ENCODE results near the gene KIFC1.
"Not testable (repeated sequence)": the region's sequence is repeated elsewhere in the genome, so short reads cannot be mapped to it uniquely, and the experiment has no call there.

Gene KIFC1, protein sequence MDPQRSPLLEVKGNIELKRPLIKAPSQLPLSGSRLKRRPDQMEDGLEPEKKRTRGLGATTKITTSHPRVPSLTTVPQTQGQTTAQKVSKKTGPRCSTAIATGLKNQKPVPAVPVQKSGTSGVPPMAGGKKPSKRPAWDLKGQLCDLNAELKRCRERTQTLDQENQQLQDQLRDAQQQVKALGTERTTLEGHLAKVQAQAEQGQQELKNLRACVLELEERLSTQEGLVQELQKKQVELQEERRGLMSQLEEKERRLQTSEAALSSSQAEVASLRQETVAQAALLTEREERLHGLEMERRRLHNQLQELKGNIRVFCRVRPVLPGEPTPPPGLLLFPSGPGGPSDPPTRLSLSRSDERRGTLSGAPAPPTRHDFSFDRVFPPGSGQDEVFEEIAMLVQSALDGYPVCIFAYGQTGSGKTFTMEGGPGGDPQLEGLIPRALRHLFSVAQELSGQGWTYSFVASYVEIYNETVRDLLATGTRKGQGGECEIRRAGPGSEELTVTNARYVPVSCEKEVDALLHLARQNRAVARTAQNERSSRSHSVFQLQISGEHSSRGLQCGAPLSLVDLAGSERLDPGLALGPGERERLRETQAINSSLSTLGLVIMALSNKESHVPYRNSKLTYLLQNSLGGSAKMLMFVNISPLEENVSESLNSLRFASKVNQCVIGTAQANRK

DNA sequence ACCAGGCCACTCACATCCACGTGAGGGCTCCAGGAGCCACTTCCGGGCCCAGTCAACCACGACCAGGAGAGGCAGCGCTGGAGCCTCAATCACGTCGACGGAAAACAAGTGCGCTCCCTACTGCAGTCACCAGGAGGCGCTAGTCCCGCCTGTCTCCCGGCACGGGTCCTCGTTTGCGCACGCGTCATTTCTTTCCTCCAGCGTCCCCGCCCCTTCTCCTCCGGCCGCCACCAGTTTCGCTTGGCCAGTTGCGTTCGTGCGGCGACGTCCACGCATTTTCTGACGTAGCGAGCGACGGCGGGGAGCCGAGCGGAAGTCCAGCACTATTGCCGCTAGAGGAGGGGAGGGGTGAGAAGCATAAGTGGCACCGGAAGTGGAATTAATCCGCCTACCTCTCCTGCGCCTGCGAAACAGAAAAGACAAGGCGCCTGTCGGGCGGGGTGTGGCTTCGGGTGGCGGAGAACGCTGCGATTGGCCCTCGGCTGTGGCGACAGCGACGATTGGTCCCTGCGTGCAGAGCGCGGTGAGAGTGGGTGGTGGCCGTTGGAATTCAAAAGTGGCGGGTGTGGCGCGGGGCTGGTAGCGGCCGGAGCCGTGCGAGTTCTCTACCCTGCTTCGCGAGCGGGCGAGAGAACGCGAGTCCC lies at the start of gene KIFC1:
Gene KIFC1, plus strand, starts transcription at position 546 of the 644 bp plus-strand sequence. CDS start 163 bp downstream, outside the sequence.
- Histone ChIP-seq H3K4me3 (IDR thresholded peaks at IDR 0.05; ENCODE audit: insufficient read depth, low read depth, low read length) (no peak within 1 kb of the TSS), H3K79me2 (ENCODE audit: insufficient read depth, low read depth) (peaks cover 47% of the 10 kb centered on the region), H4K20me1 (ENCODE audit: insufficient read depth) (0 out of 2 replicates have a peak, but pooled peaks cover 3% of the 10 kb centered on the region), H3K9ac (peak within 1 kb of the TSS; percentile 60; the same call in 1 of the 2 replicates), H3K27ac (peak within 1 kb of the TSS; percentile 50), H3K4me2 (peak within 1 kb of the TSS; percentile 74), H3K4me1 (ENCODE audit: low read depth, poor library complexity, severe bottlenecking) (peaks cover 40% of the 10 kb centered on the region), H2AFZ (ENCODE audit: low read depth) (peak within 1 kb of the TSS; percentile 91), H3K36me3 (ENCODE audit: insufficient read depth) (no peaks in the 10 kb centered on the region), H3K27me3 (ENCODE audit: insufficient read depth, low read depth) (no peaks in the 10 kb centered on the region)
- TF ChIP-seq, protein P1, sequence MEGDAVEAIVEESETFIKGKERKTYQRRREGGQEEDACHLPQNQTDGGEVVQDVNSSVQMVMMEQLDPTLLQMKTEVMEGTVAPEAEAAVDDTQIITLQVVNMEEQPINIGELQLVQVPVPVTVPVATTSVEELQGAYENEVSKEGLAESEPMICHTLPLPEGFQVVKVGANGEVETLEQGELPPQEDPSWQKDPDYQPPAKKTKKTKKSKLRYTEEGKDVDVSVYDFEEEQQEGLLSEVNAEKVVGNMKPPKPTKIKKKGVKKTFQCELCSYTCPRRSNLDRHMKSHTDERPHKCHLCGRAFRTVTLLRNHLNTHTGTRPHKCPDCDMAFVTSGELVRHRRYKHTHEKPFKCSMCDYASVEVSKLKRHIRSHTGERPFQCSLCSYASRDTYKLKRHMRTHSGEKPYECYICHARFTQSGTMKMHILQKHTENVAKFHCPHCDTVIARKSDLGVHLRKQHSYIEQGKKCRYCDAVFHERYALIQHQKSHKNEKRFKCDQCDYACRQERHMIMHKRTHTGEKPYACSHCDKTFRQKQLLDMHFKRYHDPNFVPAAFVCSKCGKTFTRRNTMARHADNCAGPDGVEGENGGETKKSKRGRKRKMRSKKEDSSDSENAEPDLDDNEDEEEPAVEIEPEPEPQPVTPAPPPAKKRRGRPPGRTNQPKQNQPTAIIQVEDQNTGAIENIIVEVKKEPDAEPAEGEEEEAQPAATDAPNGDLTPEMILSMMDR (conservative IDR thresholded peaks at IDR 0.05; ENCODE audit: low read depth, low read length): peak; percentile 79

DNA sequence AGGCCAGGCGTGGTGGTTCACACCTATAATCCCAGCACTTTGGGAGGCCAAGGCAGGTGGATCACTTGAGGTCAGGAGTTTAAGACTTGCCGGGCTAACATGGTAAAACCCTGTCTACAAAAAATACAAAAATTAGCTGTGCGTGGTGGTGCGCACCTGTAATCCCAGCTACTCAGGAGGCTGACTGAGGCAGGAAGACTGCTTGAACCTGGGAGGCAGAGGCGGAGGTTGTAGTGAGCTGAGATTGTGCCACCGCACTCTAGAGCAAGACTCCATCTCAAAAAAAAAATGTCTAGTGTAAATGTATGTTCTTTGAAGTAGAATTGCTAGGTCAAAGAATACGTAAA lies 48.0 kb upstream of the KIFC1 start:
- H3K36me3 ChIP-seq (ENCODE audit: insufficient read depth); H4K20me1 ChIP-seq (ENCODE audit: insufficient read depth); H3K9ac ChIP-seq; H2AFZ ChIP-seq (ENCODE audit: low read depth); H3K79me2 ChIP-seq (ENCODE audit: insufficient read depth, low read depth); H3K4me3 ChIP-seq (IDR thresholded peaks at IDR 0.05; ENCODE audit: insufficient read depth, low read depth, low read length); H3K27ac ChIP-seq: not testable (repeated sequence)
- Histone ChIP-seq H3K27me3 (ENCODE audit: insufficient read depth, low read depth) (peaks cover 12% of the 10 kb centered on the region; the same call in 1 of the 2 replicates), H3K4me2 (peak overlapping the region; percentile 45; the same call in 1 of the 2 replicates), H3K4me1 (ENCODE audit: low read depth, poor library complexity, severe bottlenecking) (peaks cover 27% of the 10 kb centered on the region)

DNA sequence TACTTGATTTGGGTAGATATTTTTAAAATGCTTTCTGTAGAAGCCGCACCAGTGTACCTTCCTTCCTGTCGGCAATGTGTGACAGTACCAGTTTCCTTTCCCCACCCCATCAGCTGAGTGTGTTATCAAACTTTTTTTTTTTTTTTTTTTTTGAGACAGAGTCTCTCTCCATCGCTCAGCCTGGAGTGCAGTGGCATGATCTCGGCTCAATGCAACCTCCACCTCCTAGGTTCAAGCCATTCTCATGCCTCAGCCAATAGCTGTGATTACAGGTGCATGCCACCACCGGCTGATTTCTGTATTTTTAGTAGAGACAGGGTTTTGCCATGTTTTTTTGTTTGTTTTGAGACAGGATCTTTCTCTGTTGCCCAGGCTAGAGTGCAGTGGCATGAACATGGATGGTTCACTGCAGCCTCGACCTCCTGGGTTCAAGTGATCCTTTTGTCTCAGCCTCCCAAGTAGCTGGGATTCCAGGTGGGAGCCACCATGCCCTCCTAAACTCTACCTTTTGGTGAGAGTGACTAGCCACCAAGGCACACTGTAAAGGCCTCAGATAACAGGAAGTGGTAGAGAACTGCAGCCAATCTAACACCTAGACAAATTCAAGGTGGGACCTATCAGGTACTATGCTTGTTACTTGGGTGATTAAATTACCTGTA lies 47.5 kb upstream of the KIFC1 start:
- peaks cover 17% of the 10 kb centered on the region; the same call in 1 of the 2 replicates for H3K27me3 ChIP-seq (ENCODE audit: insufficient read depth, low read depth)
- H3K36me3 ChIP-seq (ENCODE audit: insufficient read depth): no peaks in the 10 kb centered on the region
- no peak overlapping the region for H3K27ac ChIP-seq
- H3K4me2 ChIP-seq: peak overlapping the region; percentile 45
- no peaks in the 10 kb centered on the region for H4K20me1 ChIP-seq (ENCODE audit: insufficient read depth)
- H3K79me2 ChIP-seq (ENCODE audit: insufficient read depth, low read depth): no peaks in the 10 kb centered on the region
- peaks cover 27% of the 10 kb centered on the region for H3K4me1 ChIP-seq (ENCODE audit: low read depth, poor library complexity, severe bottlenecking)
- TF ChIP-seq, protein P1 (conservative IDR thresholded peaks at IDR 0.05; ENCODE audit: low read depth, low read length): no peak
- H3K9ac ChIP-seq: no peak overlapping the region
- no peak overlapping the region for H2AFZ ChIP-seq (ENCODE audit: low read depth)
- H3K4me3 ChIP-seq (IDR thresholded peaks at IDR 0.05; ENCODE audit: insufficient read depth, low read depth, low read length): no peak overlapping the region

DNA sequence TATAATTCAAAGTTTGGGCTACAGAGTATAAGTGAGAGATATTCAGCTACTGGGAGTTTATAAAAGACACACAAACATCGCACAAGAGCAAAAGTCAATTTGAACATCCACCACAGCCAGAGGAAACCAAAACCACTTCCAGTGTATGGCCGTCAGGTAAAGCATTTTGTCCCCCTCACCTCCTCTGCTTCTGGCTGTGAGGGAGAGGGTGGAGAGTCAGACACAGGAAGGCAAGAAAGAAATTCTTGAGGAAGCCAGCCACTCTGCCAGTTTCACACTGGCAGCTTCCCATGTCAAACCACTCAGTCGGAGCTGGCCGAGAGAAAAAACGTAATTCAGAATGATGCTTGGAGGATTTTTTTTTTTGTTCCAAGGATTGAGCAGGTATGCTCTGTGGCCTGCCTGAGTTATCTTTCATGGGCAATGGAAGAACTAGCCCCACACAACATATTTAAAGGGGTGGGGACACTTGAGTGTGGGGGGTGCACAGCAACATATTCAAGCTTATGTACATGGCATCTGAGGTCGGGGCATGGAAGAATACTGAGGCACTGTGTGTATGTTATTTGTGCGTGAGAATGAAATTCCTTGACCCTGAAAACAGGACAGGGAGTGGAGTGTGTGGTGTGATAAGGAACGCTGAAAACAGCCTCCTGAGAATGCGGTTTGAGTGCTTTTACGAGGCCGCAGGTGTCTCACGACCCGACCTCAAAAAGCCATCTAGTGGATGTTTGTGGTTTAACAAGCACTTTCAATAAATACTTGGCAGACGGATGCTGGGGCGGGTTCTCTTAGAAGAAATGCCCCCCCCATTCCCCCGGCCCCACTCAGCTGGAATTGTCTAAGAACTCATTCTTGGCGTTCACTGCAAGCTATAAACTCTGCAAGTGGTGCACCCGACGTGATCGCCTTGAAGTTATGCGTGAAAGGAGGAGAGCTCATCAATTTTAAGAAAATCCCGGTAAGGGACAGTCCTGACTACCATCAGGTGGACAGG lies 46.6 kb upstream of the KIFC1 start:
- no peak overlapping the region for H3K4me3 ChIP-seq (IDR thresholded peaks at IDR 0.05; ENCODE audit: insufficient read depth, low read depth, low read length)
- peak overlapping the region; percentile 45 for H3K4me2 ChIP-seq
- peaks cover 27% of the 10 kb centered on the region for H3K4me1 ChIP-seq (ENCODE audit: low read depth, poor library complexity, severe bottlenecking)
- H3K36me3 ChIP-seq (ENCODE audit: insufficient read depth): no peaks in the 10 kb centered on the region
- no peaks in the 10 kb centered on the region for H3K79me2 ChIP-seq (ENCODE audit: insufficient read depth, low read depth)
- H3K27ac ChIP-seq: no peak overlapping the region; the same call in 1 of the 2 replicates
- H3K9ac ChIP-seq: no peak overlapping the region
- H3K27me3 ChIP-seq (ENCODE audit: insufficient read depth, low read depth): peaks cover 17% of the 10 kb centered on the region; the same call in 1 of the 2 replicates
- no peak overlapping the region for H2AFZ ChIP-seq (ENCODE audit: low read depth)
- TF ChIP-seq, protein P1 (conservative IDR thresholded peaks at IDR 0.05; ENCODE audit: low read depth, low read length): peak; percentile 79
- H4K20me1 ChIP-seq (ENCODE audit: insufficient read depth): no peaks in the 10 kb centered on the region

DNA sequence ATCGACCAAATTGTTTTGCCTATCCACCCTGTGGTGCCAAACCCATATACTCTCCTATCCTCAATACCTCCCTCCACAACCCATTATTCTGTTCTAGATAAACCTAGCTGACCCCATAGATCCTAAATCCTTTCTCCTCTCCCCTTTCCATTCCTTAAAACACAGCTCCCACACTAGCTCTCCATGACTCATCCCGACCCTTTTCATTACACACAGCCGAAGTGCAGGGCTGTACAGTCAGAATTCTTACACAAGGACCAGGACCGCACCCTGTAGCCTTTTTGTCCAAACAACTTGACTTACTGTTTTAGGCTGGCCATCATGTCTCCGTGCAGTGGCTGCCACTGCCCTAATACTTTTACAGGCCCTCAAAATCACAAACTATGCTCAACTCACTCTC lies 44.7 kb upstream of the KIFC1 start:
- H4K20me1 ChIP-seq (ENCODE audit: insufficient read depth); H3K27ac ChIP-seq; H3K4me3 ChIP-seq (IDR thresholded peaks at IDR 0.05; ENCODE audit: insufficient read depth, low read depth, low read length); H2AFZ ChIP-seq (ENCODE audit: low read depth); H3K4me2 ChIP-seq; H3K79me2 ChIP-seq (ENCODE audit: insufficient read depth, low read depth); H3K36me3 ChIP-seq (ENCODE audit: insufficient read depth); H3K9ac ChIP-seq: not testable (repeated sequence)
- Histone ChIP-seq H3K27me3 (ENCODE audit: insufficient read depth, low read depth) (peaks cover 17% of the 10 kb centered on the region; the same call in 1 of the 2 replicates), H3K4me1 (ENCODE audit: low read depth, poor library complexity, severe bottlenecking) (peaks cover 23% of the 10 kb centered on the region)

Data from KMS-11 (cell line).